GM12878 (cell line): ENCODE measurements around the gene GMCL2. TPM values are rescaled to one million over a fixed set of nuclear protein-coding genes. Genes with fewer than 3 reads are reported as not detected.
A peak's percentile ranks its signal among the peaks of the same experiment; 100 is the strongest.

Source experiments
- BCLAF1 ChIP-seq: fragments of 450-650 bp; IDR thresholded peaks from 2 replicates; pipeline ENCODE4 v1.6.1; 2017; ENCODE audit warnings: antibody characterized with exemption, mild to moderate bottlenecking, moderate library complexity
- BMI1 ChIP-seq: fragments of 450-650 bp; IDR thresholded peaks from 2 replicates; pipeline ENCODE4 v1.6.1; 2016; ENCODE audit warnings: mild to moderate bottlenecking, moderate library complexity, borderline replicate concordance
- CHD1 ChIP-seq: IDR thresholded peaks from 2 replicates; pipeline ENCODE4 v1.6.1; 2012; ENCODE audit warnings: low read depth, low read length, improper control_type of control experiment
- CTCF ChIP-seq, 3 experiments: IDR thresholded peaks in 2 of 3; conservative IDR thresholded peaks in 1 of 3; 2 replicates each; pipeline ENCODE4 v1.5.1; 2011; ENCODE audit warnings: low read depth in 3 of 3, low read length in 3 of 3, mild to moderate bottlenecking in 3 of 3, control low read depth in 2 of 3, moderate library complexity in 2 of 3, inconsistent platforms in 1 of 3, mixed read lengths in 1 of 3; ENCODE audit not compliant: control insufficient read depth in 2 of 3, insufficient read depth in 1 of 3; ENCODE audit errors: extremely low read depth in 1 of 3
- E2F8 ChIP-seq: fragments of 450-650 bp; IDR thresholded peaks from 2 replicates; pipeline ENCODE4 v1.6.1; 2018; ENCODE audit warnings: mild to moderate bottlenecking, low read depth, moderate library complexity; ENCODE audit not compliant: partially characterized antibody
- E4F1 ChIP-seq: fragments of 450-650 bp; IDR thresholded peaks from 2 replicates; pipeline ENCODE4 v1.6.1; 2018; ENCODE audit warnings: borderline replicate concordance, mild to moderate bottlenecking; ENCODE audit not compliant: partially characterized antibody
- MYB ChIP-seq: fragments of 150-350 bp; IDR thresholded peaks from 2 replicates; pipeline ENCODE4 v1.6.1; 2014; ENCODE audit warnings: mild to moderate bottlenecking, low read depth, low read length, borderline replicate concordance
- MYC ChIP-seq: IDR thresholded peaks from 2 replicates; pipeline ENCODE4 v1.6.1; 2011; ENCODE audit warnings: mild to moderate bottlenecking, low read length, moderate library complexity, inconsistent platforms; ENCODE audit not compliant: insufficient read depth, insufficient replicate concordance, insufficient read length, severe bottlenecking
- RELA ChIP-seq: fragments of 450-650 bp; IDR thresholded peaks from 2 replicates; pipeline ENCODE4 v1.8.0; 2014; ENCODE audit warnings: borderline replicate concordance; ENCODE audit not compliant: partially characterized antibody
- RUNX3 ChIP-seq: IDR thresholded peaks from 2 replicates; pipeline ENCODE4 v1.6.1; 2012; ENCODE audit warnings: low read length, inconsistent platforms
- SKIL ChIP-seq: fragments of 450-650 bp; IDR thresholded peaks from 2 replicates; pipeline ENCODE4 v1.6.1; 2017; ENCODE audit warnings: mild to moderate bottlenecking, low read depth, inconsistent platforms; ENCODE audit not compliant: poor library complexity, severe bottlenecking
- SMARCA5 ChIP-seq: fragments of 450-650 bp; IDR thresholded peaks from 2 replicates; pipeline ENCODE4 v1.6.1; 2017; ENCODE audit warnings: mild to moderate bottlenecking
- SPI1 ChIP-seq: IDR thresholded peaks from 2 replicates; pipeline ENCODE4 v1.6.1; 2011; ENCODE audit warnings: low read depth, mild to moderate bottlenecking, low read length, moderate library complexity, borderline replicate concordance; ENCODE audit not compliant: insufficient read depth
- polyA plus RNA-seq, 11 experiments: library from polyadenylated mRNA; depleted of rRNA in 4 of 11; unstranded in 6 of 11; stranded (reverse) in 5 of 11; fragments of >200 nt; fragmentation: Nextera tagmentation in 4 of 11; fragmentation: Illumina TruSeq in 1 of 11; extraction: Ambion mirVana in 4 of 11; extraction: Trizol in 1 of 11; gene quantifications; 1 replicate in 1 of 11; 2 replicates in 10 of 11; pipeline versions ENCODE4 v1.2.1 to v1.2.3, GENCODE V29; 2011 to 2016; ENCODE audit warnings: inconsistent platforms in 2 of 11, missing spikeins in 2 of 11, low read depth in 1 of 11
- total RNA-seq, 4 experiments: library from RNA; depleted of rRNA in 3 of 4; stranded (reverse); fragments of >200 nt in 3 of 4; fragmentation: Illumina TruSeq in 1 of 4; extraction: Trizol in 1 of 4; gene quantifications; 2 replicates each; pipeline versions ENCODE4 v1.2.1 to v1.2.3, GENCODE V29; 2013 to 2021

The GMCL2 gene
- total and polyA plus RNA-seq, 10 of the 15 experiments (the other 5 are each of a cell fraction or from before 2014, with no cell fraction given), result 0.07 TPM; not detected in 9

GRCh38 chr5:178163772-178164735, 23.1 kb downstream of the GMCL2 start (continued):
- TF ChIP-seq BMI1 (no peak), E4F1 (no peak), BCLAF1 (no peak), RUNX3 (no peak), SKIL (no peak), CTCF (IDR thresholded peaks at IDR 0.05 in 2 of 3, conservative IDR thresholded peaks at IDR 0.05 in 1 of 3; ENCODE audit: control insufficient read depth in 2 of 3, extremely low read depth in 1 of 3, insufficient read depth in 1 of 3, low read depth in 3 of 3, low read length in 3 of 3) (peak; percentile 99 to 100 (median 99); a peak in 5 of 6 replicates), CHD1 (no peak), SMARCA5 (peak; percentile 92), RELA (peak; percentile 71), SPI1 (no peak), MYB (no peak), E2F8 (no peak), MYC (no peak)
- TF ChIP-seq, all 136 proteins: peak for 26
